Measurements from ENCODE around the gene CSN1S1.

Gene CSN1S1

DNA sequence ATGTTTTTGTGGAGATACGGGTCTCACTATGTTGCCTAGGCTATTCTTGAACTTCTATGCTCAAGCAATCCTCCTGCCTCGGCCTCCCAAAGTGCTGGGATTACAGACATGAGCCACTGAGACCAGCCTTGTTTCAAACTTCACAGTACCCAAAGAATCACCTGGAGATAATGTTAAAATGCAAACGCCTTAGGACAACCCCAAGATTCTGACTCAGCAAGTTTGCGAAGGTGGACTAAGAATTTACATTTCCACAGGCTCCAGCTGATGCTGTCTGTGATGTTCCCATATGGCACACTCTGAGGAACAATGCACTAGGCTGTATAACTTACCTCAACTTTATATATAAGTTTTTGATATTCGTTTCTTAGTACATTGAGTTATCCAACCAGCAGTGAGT, 63.9 kb downstream of the CSN1S1 start:
- no peak for DNase-seq (ENCODE audit: low read depth)

DNA sequence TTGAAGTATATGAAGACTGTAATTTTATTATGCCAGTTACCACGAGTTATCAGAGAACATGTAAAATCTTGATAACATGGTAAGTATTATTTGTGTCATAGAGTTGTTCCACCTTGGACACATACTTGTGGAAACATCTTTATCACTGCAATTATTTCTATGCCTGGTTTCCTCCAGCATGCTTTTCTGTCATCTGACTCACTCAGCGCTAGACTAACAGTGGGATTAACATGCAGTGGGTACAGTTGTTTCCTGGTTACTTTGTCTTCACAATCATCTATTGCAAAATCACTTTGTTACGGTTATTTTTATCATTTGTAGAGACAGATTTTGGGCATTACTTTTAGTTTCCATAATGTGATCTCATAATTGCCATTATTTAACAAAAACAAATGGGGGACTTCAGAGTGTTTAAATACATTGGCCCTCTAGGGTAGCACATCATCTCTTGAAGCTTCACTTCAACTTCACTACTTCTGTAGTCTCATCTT, 64.7 kb downstream of the CSN1S1 start, which contains the start of gene STATH:
Gene STATH, plus strand, starts transcription at position 441 of the 491 bp plus-strand sequence. CDS start 2,472 bp downstream, outside the sequence.
- DNase-seq (ENCODE audit: low read depth), result no peak

Data from stimulated activated CD8-positive, alpha-beta memory T cell treated with anti-CD3 and anti-CD28 coated beads, Interleukin-15, amount 100 ng/mL, for 1 hour (primary cell).